SK-N-SH treated with all-trans-retinoic acid at 6 μM for 48 hours (cell line): ENCODE data around the gene RAB38.

Source experiments
- ATAC-seq: fragments of 200-7000 bp; cut with Tn5 transposase; 3 replicates; pipeline ENCODE4 v1.9.1; 2020; ENCODE audit warnings: mild to moderate bottlenecking, moderate library complexity
- ARNTL ChIP-seq: fragments of 450-650 bp; formaldehyde crosslinking; IDR thresholded peaks from 2 replicates; pipeline ENCODE4 v1.5.0; 2020; ENCODE audit warnings: low read depth, mild to moderate bottlenecking, moderate library complexity, borderline replicate concordance
- CSDC2 ChIP-seq: fragments of 250-450 bp; sonication (Bioruptor Pico); IDR thresholded peaks from 2 replicates; pipeline ENCODE4 v1.5.0; 2020; ENCODE audit warnings: mild to moderate bottlenecking, moderate library complexity
- ESRRG ChIP-seq: fragments of 250-450 bp; sonication (Bioruptor Pico); IDR thresholded peaks from 2 replicates; pipeline ENCODE4 v1.6.1; 2021; ENCODE audit warnings: mild to moderate bottlenecking
- GLIS3 ChIP-seq: fragments of 250-450 bp; sonication (Bioruptor Pico); IDR thresholded peaks from 2 replicates; pipeline ENCODE4 v1.5.0; 2020; ENCODE audit warnings: mild to moderate bottlenecking, moderate library complexity
- ISL1 ChIP-seq: fragments of 250-450 bp; sonication (Bioruptor Pico); IDR thresholded peaks from 2 replicates; pipeline ENCODE4 v2.1.2; 2022; ENCODE audit warnings: mild to moderate bottlenecking, moderate library complexity
- OSR1 ChIP-seq: fragments of 250-450 bp; sonication (Bioruptor Pico); IDR thresholded peaks from 2 replicates; pipeline ENCODE4 v1.8.0; 2022; ENCODE audit warnings: moderate library complexity, mild to moderate bottlenecking, inconsistent platforms
- PPARA ChIP-seq: fragments of 250-450 bp; sonication (Bioruptor Pico); IDR thresholded peaks from 2 replicates; pipeline ENCODE4 v1.5.0; 2020; ENCODE audit warnings: mild to moderate bottlenecking, borderline replicate concordance
- RARB ChIP-seq: fragments of 250-450 bp; sonication (Bioruptor Pico); IDR thresholded peaks from 2 replicates; pipeline ENCODE4 v1.8.0; 2021; ENCODE audit warnings: mild to moderate bottlenecking, moderate library complexity
- SNAI2 ChIP-seq: fragments of 250-450 bp; sonication (Bioruptor Pico); IDR thresholded peaks from 2 replicates; pipeline ENCODE4 v1.5.0; 2020; ENCODE audit warnings: mild to moderate bottlenecking, moderate library complexity
- TCF4 ChIP-seq: fragments of 250-450 bp; sonication (Bioruptor Pico); IDR thresholded peaks from 2 replicates; pipeline ENCODE4 v1.8.0; 2021; ENCODE audit warnings: mild to moderate bottlenecking, moderate library complexity, borderline replicate concordance
- TOX ChIP-seq: fragments of 250-450 bp; sonication (Bioruptor Pico); IDR thresholded peaks from 2 replicates; pipeline ENCODE4 v1.8.0; 2021; ENCODE audit warnings: mild to moderate bottlenecking, moderate library complexity, borderline replicate concordance
- ZC3H10 ChIP-seq: fragments of 250-450 bp; sonication (Bioruptor Pico); IDR thresholded peaks from 2 replicates; pipeline ENCODE4 v1.5.1; 2021; ENCODE audit warnings: mild to moderate bottlenecking, moderate library complexity
- ZFP3 ChIP-seq: fragments of 250-450 bp; sonication (Bioruptor Pico); IDR thresholded peaks from 2 replicates; pipeline ENCODE4 v1.5.0; 2020; ENCODE audit warnings: mild to moderate bottlenecking, moderate library complexity
- ZFP30 ChIP-seq: fragments of 450-650 bp; formaldehyde crosslinking; IDR thresholded peaks from 2 replicates; pipeline ENCODE4 v1.5.0; 2022; ENCODE audit warnings: mild to moderate bottlenecking, moderate library complexity
- ZNF565 ChIP-seq: fragments of 450-650 bp; formaldehyde crosslinking; conservative IDR thresholded peaks from 2 replicates; pipeline ENCODE4 v1.5.0; 2020; ENCODE audit warnings: low read depth, mild to moderate bottlenecking, moderate library complexity
- ZNF70 ChIP-seq: fragments of 450-650 bp; formaldehyde crosslinking; IDR thresholded peaks from 2 replicates; pipeline ENCODE4 v1.5.0; 2020; ENCODE audit warnings: mild to moderate bottlenecking, moderate library complexity
- ZNF8 ChIP-seq: fragments of 450-650 bp; formaldehyde crosslinking; IDR thresholded peaks from 2 replicates; pipeline ENCODE4 v1.5.0; 2020; ENCODE audit warnings: mild to moderate bottlenecking, moderate library complexity
- TF ChIP-seq, protein P1 (sequence below): fragments of 250-450 bp; sonication (Bioruptor Pico); IDR thresholded peaks from 2 replicates; pipeline ENCODE4 v1.8.0; 2020; ENCODE audit warnings: mild to moderate bottlenecking, moderate library complexity, borderline replicate concordance
- TF ChIP-seq, protein P2 (sequence below): fragments of 250-450 bp; sonication (Bioruptor Pico); IDR thresholded peaks from 2 replicates; pipeline ENCODE4 v1.5.1; 2021; ENCODE audit warnings: mild to moderate bottlenecking, moderate library complexity
- TF ChIP-seq, protein P3 (sequence below): fragments of 250-450 bp; sonication (Bioruptor Pico); IDR thresholded peaks from 2 replicates; pipeline ENCODE4 v1.8.0; 2021; ENCODE audit warnings: low read depth, mild to moderate bottlenecking, moderate library complexity, borderline replicate concordance
- TF ChIP-seq, protein P4 (sequence below): fragments of 250-450 bp; sonication (Bioruptor Pico); IDR thresholded peaks from 2 replicates; pipeline ENCODE4 v1.5.1; 2020; ENCODE audit warnings: low read depth, mild to moderate bottlenecking, moderate library complexity
- TF ChIP-seq, protein P5 (sequence below): fragments of 250-450 bp; sonication (Bioruptor Pico); IDR thresholded peaks from 2 replicates; pipeline ENCODE4 v1.5.0; 2020; ENCODE audit warnings: mild to moderate bottlenecking, moderate library complexity

RAB38 gene

DNA sequence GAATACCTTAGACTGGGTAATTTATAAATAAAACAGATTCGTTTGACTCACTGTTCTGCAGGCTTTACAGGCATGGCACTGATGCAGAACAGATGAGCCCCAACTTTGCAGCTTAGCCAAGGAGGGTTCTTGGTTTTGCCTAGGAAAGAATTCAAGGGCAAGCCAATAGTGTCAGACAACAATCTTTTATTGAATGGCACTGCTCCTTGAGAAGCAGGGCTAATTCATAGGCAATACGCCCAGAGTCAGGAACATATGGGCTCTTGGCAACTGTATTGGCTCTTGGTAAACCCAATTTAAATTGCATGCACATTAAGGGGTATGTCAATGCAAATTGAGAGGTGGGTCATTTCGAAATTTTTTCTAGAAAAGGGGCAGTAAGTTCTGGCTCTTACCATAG, 87.9 kb downstream of the RAB38 start:
- TF ChIP-seq SNAI2 (CRISPR knock-in tag), result no peak
- TF ChIP-seq, protein P1, sequence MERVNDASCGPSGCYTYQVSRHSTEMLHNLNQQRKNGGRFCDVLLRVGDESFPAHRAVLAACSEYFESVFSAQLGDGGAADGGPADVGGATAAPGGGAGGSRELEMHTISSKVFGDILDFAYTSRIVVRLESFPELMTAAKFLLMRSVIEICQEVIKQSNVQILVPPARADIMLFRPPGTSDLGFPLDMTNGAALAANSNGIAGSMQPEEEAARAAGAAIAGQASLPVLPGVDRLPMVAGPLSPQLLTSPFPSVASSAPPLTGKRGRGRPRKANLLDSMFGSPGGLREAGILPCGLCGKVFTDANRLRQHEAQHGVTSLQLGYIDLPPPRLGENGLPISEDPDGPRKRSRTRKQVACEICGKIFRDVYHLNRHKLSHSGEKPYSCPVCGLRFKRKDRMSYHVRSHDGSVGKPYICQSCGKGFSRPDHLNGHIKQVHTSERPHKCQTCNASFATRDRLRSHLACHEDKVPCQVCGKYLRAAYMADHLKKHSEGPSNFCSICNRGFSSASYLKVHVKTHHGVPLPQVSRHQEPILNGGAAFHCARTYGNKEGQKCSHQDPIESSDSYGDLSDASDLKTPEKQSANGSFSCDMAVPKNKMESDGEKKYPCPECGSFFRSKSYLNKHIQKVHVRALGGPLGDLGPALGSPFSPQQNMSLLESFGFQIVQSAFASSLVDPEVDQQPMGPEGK, result no peak
- no peak for TF ChIP-seq ZNF8 (CRISPR knock-in tag)
- TF ChIP-seq, protein P2, sequence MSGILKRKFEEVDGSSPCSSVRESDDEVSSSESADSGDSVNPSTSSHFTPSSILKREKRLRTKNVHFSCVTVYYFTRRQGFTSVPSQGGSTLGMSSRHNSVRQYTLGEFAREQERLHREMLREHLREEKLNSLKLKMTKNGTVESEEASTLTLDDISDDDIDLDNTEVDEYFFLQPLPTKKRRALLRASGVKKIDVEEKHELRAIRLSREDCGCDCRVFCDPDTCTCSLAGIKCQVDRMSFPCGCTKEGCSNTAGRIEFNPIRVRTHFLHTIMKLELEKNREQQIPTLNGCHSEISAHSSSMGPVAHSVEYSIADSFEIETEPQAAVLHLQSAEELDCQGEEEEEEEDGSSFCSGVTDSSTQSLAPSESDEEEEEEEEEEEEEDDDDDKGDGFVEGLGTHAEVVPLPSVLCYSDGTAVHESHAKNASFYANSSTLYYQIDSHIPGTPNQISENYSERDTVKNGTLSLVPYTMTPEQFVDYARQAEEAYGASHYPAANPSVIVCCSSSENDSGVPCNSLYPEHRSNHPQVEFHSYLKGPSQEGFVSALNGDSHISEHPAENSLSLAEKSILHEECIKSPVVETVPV (CRISPR knock-in tag), result no peak
- no peak for TF ChIP-seq TCF4 (CRISPR knock-in tag)
- no peak for TF ChIP-seq ESRRG (CRISPR knock-in tag)
- TF ChIP-seq ZC3H10, result no peak
- TF ChIP-seq, protein P3, sequence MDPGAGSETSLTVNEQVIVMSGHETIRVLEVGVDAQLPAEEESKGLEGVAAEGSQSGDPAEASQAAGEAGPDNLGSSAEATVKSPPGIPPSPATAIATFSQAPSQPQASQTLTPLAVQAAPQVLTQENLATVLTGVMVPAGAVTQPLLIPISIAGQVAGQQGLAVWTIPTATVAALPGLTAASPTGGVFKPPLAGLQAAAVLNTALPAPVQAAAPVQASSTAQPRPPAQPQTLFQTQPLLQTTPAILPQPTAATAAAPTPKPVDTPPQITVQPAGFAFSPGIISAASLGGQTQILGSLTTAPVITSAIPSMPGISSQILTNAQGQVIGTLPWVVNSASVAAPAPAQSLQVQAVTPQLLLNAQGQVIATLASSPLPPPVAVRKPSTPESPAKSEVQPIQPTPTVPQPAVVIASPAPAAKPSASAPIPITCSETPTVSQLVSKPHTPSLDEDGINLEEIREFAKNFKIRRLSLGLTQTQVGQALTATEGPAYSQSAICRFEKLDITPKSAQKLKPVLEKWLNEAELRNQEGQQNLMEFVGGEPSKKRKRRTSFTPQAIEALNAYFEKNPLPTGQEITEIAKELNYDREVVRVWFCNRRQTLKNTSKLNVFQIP (CRISPR knock-in tag), result no peak
- no peak for TF ChIP-seq OSR1
- TF ChIP-seq ZFP30, result no peak
- TF ChIP-seq CSDC2 (CRISPR knock-in tag), result no peak
- TF ChIP-seq ARNTL (CRISPR knock-in tag), result no peak
- no peak for TF ChIP-seq ZNF565 (CRISPR knock-in tag)
- no peak for TF ChIP-seq ZNF70 (CRISPR knock-in tag)
- TF ChIP-seq, protein P4, sequence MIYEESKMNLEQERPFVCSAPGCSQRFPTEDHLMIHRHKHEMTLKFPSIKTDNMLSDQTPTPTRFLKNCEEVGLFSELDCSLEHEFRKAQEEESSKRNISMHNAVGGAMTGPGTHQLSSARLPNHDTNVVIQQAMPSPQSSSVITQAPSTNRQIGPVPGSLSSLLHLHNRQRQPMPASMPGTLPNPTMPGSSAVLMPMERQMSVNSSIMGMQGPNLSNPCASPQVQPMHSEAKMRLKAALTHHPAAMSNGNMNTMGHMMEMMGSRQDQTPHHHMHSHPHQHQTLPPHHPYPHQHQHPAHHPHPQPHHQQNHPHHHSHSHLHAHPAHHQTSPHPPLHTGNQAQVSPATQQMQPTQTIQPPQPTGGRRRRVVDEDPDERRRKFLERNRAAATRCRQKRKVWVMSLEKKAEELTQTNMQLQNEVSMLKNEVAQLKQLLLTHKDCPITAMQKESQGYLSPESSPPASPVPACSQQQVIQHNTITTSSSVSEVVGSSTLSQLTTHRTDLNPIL (CRISPR knock-in tag), result no peak
- no peak for ATAC-seq

DNA sequence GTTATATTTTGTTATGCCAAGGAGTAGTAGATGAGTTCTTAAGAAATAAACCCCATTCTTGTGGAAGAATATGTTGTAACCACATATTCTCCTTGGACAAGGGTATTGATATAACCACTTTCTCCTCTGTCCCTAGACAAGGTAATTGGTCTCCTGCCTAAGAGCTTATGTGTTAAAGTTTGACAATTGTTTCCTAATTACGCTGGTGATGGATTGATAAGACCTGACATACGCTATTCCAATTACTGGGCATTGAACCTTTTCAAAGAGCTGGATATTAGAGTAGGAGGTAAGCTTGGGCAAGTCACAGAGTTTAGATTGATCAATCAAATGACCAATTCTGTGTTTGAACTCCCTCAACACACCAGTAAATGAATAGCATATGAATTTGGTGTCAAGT, 88.9 kb downstream of the RAB38 start:
- no peak for ATAC-seq
- TF ChIP-seq, protein P4 (CRISPR knock-in tag), result no peak
- no peak for TF ChIP-seq OSR1
- TF ChIP-seq, protein P1, result no peak
- no peak for TF ChIP-seq ESRRG (CRISPR knock-in tag)
- TF ChIP-seq RARB (CRISPR knock-in tag), result no peak
- TF ChIP-seq, protein P5, sequence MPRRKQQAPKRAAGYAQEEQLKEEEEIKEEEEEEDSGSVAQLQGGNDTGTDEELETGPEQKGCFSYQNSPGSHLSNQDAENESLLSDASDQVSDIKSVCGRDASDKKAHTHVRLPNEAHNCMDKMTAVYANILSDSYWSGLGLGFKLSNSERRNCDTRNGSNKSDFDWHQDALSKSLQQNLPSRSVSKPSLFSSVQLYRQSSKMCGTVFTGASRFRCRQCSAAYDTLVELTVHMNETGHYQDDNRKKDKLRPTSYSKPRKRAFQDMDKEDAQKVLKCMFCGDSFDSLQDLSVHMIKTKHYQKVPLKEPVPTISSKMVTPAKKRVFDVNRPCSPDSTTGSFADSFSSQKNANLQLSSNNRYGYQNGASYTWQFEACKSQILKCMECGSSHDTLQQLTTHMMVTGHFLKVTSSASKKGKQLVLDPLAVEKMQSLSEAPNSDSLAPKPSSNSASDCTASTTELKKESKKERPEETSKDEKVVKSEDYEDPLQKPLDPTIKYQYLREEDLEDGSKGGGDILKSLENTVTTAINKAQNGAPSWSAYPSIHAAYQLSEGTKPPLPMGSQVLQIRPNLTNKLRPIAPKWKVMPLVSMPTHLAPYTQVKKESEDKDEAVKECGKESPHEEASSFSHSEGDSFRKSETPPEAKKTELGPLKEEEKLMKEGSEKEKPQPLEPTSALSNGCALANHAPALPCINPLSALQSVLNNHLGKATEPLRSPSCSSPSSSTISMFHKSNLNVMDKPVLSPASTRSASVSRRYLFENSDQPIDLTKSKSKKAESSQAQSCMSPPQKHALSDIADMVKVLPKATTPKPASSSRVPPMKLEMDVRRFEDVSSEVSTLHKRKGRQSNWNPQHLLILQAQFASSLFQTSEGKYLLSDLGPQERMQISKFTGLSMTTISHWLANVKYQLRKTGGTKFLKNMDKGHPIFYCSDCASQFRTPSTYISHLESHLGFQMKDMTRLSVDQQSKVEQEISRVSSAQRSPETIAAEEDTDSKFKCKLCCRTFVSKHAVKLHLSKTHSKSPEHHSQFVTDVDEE (CRISPR knock-in tag), result no peak
- no peak for TF ChIP-seq SNAI2 (CRISPR knock-in tag)
- no peak for TF ChIP-seq ARNTL (CRISPR knock-in tag)
- no peak for TF ChIP-seq PPARA (CRISPR knock-in tag)
- TF ChIP-seq TCF4 (CRISPR knock-in tag), result no peak
- no peak for TF ChIP-seq ZNF8 (CRISPR knock-in tag)
- no peak for TF ChIP-seq CSDC2 (CRISPR knock-in tag)
- TF ChIP-seq ISL1, result no peak
- TF ChIP-seq ZFP3 (CRISPR knock-in tag), result no peak
- TF ChIP-seq TOX (CRISPR knock-in tag), result no peak
- TF ChIP-seq GLIS3 (CRISPR knock-in tag), result no peak
- TF ChIP-seq ZC3H10, result no peak
- TF ChIP-seq, protein P2 (CRISPR knock-in tag), result no peak
